Breast epithelium (tissue), 3 donors: Measurements from ENCODE around the gene RADIL.

Source experiments
- POLR2A ChIP-seq: fragments of 450-650 bp; IDR thresholded peaks from one replicate; pipeline ENCODE4 v1.6.1; 2016; ENCODE audit warnings: antibody characterized with exemption, mild to moderate bottlenecking, moderate library complexity
- TF ChIP-seq, protein P1 (sequence below), 3 donors: fragments of 450-650 bp; IDR thresholded peaks; one replicate each; pipeline ENCODE4 v1.5.1; 2016 to 2017; ENCODE audit warnings: antibody characterized with exemption in 3 of 3, mild to moderate bottlenecking in 3 of 3, moderate library complexity in 3 of 3

- TF ChIP-seq, protein P1, sequence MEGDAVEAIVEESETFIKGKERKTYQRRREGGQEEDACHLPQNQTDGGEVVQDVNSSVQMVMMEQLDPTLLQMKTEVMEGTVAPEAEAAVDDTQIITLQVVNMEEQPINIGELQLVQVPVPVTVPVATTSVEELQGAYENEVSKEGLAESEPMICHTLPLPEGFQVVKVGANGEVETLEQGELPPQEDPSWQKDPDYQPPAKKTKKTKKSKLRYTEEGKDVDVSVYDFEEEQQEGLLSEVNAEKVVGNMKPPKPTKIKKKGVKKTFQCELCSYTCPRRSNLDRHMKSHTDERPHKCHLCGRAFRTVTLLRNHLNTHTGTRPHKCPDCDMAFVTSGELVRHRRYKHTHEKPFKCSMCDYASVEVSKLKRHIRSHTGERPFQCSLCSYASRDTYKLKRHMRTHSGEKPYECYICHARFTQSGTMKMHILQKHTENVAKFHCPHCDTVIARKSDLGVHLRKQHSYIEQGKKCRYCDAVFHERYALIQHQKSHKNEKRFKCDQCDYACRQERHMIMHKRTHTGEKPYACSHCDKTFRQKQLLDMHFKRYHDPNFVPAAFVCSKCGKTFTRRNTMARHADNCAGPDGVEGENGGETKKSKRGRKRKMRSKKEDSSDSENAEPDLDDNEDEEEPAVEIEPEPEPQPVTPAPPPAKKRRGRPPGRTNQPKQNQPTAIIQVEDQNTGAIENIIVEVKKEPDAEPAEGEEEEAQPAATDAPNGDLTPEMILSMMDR (IDR thresholded peaks at IDR 0.05), result no peak
- no peak for TF ChIP-seq POLR2A
Measured at GRCh38 chr7:4873071-4873944, 10.2 kb downstream of the RADIL start.
